AG09309 (cell line): ENCODE measurements around the gene CAMK1D.

Source experiments
- DNase-seq: peaks from one replicate; pipeline ENCODE4 v3.0.0-alpha.2; 2010; ENCODE audit warnings: low read depth
- H3K4me3 ChIP-seq: 2 replicates; pipeline ENCODE4 v1.5.1; 2011; ENCODE audit warnings: mild to moderate bottlenecking, low read depth, low read length, moderate library complexity; ENCODE audit not compliant: control insufficient read depth
- TF ChIP-seq, protein P1 (sequence below): IDR thresholded peaks from 2 replicates; pipeline ENCODE4 v1.5.1; 2011; ENCODE audit warnings: mild to moderate bottlenecking, low read depth, low read length, inconsistent platforms; ENCODE audit not compliant: insufficient read depth, control insufficient read depth; ENCODE audit errors: missing control alignments

The CAMK1D gene

DNA sequence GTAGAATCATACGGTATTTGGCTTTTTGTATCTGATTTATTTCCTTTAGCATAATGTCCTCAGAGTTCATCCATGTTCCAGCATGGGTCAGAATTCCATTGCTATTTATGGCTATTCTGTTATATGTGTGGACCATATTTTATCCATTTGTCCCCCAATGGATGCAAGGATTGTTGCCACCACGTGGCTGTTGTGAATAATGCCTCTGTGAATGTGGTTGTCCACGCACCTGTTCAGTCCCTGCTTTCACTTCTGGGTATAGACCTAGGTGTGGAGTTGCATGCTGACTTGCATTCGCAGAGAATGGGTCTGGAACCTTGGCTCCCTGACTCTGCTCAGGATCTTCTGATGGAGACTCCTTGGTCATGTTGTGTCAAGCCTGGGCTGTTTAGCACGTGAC, 199.9 kb downstream of the CAMK1D start:
- no peak overlapping the region for H3K4me3 ChIP-seq
- TF ChIP-seq, protein P1, sequence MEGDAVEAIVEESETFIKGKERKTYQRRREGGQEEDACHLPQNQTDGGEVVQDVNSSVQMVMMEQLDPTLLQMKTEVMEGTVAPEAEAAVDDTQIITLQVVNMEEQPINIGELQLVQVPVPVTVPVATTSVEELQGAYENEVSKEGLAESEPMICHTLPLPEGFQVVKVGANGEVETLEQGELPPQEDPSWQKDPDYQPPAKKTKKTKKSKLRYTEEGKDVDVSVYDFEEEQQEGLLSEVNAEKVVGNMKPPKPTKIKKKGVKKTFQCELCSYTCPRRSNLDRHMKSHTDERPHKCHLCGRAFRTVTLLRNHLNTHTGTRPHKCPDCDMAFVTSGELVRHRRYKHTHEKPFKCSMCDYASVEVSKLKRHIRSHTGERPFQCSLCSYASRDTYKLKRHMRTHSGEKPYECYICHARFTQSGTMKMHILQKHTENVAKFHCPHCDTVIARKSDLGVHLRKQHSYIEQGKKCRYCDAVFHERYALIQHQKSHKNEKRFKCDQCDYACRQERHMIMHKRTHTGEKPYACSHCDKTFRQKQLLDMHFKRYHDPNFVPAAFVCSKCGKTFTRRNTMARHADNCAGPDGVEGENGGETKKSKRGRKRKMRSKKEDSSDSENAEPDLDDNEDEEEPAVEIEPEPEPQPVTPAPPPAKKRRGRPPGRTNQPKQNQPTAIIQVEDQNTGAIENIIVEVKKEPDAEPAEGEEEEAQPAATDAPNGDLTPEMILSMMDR, result no peak
- no peak for DNase-seq

DNA sequence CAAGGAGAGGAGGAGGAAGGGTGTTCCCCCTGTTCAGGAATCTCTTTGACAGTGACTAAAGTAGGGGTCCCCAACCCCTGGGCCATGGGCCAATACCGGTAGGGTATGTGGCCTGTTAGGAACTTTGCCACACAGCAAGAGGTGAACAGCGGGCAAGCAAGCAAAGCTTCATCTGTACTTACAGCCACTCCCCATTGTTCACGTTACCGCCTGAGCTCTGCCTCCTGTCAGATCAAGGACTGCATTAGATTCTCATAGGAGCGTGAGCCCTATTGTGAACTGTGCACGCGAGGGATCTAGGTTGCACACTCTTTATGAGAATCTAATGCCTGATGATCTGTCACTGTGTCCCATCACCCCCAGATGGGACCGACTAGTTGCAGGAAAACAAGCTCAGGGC, 201.6 kb downstream of the CAMK1D start:
- TF ChIP-seq, protein P1, result no peak
- DNase-seq, result no peak
- H3K4me3 ChIP-seq, result no peak overlapping the region

DNA sequence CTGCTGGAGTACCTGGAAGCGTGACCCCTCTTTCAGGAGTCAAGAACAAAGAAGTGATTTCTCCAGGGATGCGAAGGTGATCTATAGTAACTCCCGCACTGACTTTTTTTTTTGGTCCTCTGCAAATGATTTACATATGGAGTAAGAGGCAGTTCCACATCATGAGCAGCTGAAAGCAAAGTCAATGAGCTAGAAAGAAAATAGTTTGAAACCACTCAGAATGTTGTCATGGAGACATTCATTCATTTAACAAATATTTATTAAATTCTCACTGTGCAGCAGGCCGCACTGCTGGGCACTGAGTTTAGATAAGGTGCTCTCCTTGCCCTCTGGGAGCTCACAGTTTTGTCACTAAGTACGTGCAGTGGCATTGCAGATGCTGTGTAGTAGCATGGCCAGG, 206.7 kb downstream of the CAMK1D start:
- TF ChIP-seq, protein P1, result no peak
- DNase-seq, result no peak
- no peak overlapping the region for H3K4me3 ChIP-seq

DNA sequence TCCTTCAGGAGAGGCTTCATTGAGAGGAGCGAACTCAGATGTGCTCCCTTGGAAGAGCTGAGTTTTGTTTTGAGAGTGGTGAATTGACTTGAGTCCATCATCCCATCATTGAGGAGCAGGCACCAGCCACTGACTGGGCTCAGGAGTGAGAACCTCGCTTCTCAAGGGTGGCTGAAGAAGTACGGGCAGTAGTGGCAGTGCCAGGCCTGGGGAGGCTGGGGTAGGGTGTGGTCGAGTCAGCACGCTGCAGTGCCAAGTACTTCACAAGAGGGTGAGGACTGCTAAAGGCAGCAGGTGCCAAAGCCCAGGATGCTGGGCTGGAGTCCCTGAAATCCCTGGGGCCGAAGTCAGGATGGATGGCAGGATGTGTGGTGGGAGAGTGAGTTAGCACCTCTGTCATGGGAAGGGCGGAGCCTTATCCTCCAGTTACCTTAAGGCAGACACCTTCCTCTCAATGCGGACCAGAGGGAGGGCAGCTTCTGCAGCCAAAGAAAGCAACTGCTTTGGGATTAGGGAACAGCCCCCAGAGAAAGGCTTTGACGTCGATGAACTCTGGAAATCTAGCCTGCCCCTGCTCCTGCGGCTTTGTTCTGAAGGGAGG, 210.3 kb downstream of the CAMK1D start:
- H3K4me3 ChIP-seq, result no peak overlapping the region
- no peak for DNase-seq
- TF ChIP-seq, protein P1, result no peak

DNA sequence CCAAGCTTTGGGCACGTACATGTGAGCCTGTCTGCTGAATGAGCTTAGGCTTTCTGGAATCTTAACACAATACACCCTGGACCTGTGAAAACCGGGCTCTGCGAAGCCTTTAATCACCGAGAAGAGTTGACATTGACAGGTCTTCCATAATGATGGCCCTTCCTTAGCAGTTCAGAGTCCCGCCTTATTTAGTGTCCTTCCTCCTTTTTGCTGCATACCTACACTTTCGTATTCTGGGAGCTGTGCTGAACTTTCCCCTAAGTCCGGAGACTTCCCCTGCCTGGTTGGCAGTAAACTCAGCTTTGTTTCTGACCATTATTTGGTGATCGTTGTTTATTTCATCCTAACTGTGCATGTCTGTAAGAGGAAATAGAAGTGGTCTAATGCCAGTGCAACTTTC, 212.0 kb downstream of the CAMK1D start:
- DNase-seq, result no peak
- no peak overlapping the region for H3K4me3 ChIP-seq
- TF ChIP-seq, protein P1, result no peak

DNA sequence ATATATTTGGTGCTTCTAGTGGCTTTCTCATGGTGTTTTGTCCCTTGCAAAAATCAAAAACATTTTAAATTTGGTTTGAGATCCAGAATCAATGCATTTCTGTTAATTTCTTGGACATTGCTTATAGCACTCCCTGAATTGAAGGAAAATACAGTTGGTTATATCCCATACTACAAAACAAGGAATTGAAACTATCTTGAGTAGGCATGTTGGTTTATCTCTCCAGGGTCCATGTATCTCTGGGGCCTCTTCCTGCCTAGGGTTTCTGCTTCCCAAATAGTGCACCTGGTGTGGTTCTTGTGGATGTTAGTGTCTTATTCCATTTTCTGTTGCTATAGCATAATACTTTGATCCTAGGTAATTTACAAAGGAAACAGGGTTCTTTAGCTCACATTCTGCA, 212.4 kb downstream of the CAMK1D start:
- DNase-seq, result no peak
- TF ChIP-seq, protein P1, result no peak
- H3K4me3 ChIP-seq, result no peak overlapping the region

DNA sequence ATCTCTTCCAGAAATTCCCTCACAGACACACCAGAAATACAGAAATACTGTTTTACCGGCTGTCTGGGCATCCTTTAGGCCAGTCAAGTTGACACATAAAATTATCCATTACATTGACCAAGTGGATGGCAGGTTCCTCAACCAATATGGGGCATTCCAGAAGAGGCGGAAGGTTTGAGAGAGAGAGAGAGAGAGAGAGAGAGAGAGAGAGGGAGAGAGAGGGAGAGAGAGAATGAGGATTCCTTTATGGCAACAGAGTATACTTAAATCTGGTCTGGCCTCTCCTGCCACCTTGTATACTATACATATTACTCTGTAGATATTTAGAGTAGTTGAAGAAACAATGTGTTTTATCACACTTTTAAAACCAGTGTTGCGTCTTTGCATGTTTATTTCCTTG, 214.1 kb downstream of the CAMK1D start:
- DNase-seq, result no peak
- TF ChIP-seq, protein P1, result no peak
- no peak overlapping the region for H3K4me3 ChIP-seq
